PFSK-1 (cell line): ENCODE data around the gene BTBD3.

Source experiments
- FOXP2 ChIP-seq: optimal IDR thresholded peaks from 2 replicates; pipeline ENCODE3; 2011; ENCODE audit warnings: borderline replicate concordance, control low read depth, inconsistent platforms; ENCODE audit not compliant: insufficient read depth; ENCODE audit errors: extremely low read length, extremely low read depth
- POLR2AphosphoS5 ChIP-seq: IDR thresholded peaks from 2 replicates; pipeline ENCODE4 v1.6.1; 2012; ENCODE audit warnings: low read depth, mild to moderate bottlenecking, control low read depth, low read length, moderate library complexity
- SIN3A ChIP-seq: IDR thresholded peaks from 2 replicates; pipeline ENCODE4 v1.6.1; 2012; ENCODE audit warnings: mild to moderate bottlenecking, low read length, moderate library complexity, borderline replicate concordance; ENCODE audit not compliant: insufficient read depth
- TF ChIP-seq, protein P1 (sequence below), 2 experiments: IDR thresholded peaks; 2 replicates each; pipeline versions ENCODE4 v1.6.1 to v1.8.0; 2011 to 2012; ENCODE audit warnings: low read depth in 2 of 2, low read length in 2 of 2, control low read depth in 1 of 2, inconsistent platforms in 1 of 2, mild to moderate bottlenecking in 1 of 2, moderate library complexity in 1 of 2; ENCODE audit not compliant: insufficient read depth in 1 of 2

DNA sequence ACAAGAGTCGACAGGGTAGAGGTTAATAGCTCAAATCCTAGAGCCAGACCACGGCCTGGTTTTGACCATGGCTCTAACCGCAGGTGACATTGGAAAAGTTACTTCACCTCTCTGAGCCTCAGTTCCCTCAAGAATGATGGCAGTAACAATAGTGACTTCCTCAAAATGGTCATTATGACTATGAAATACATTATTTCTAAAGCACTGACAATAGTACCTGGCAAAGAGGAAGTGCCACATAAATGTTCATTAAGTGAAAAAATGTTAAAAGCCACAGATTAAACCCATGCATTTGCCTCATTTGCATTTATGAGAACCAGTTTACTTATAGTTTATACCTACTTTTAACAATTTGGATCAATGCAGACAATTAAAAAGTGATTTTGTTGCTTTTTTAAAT, 12.3 kb downstream of the BTBD3 start:
- TF ChIP-seq, protein P1, sequence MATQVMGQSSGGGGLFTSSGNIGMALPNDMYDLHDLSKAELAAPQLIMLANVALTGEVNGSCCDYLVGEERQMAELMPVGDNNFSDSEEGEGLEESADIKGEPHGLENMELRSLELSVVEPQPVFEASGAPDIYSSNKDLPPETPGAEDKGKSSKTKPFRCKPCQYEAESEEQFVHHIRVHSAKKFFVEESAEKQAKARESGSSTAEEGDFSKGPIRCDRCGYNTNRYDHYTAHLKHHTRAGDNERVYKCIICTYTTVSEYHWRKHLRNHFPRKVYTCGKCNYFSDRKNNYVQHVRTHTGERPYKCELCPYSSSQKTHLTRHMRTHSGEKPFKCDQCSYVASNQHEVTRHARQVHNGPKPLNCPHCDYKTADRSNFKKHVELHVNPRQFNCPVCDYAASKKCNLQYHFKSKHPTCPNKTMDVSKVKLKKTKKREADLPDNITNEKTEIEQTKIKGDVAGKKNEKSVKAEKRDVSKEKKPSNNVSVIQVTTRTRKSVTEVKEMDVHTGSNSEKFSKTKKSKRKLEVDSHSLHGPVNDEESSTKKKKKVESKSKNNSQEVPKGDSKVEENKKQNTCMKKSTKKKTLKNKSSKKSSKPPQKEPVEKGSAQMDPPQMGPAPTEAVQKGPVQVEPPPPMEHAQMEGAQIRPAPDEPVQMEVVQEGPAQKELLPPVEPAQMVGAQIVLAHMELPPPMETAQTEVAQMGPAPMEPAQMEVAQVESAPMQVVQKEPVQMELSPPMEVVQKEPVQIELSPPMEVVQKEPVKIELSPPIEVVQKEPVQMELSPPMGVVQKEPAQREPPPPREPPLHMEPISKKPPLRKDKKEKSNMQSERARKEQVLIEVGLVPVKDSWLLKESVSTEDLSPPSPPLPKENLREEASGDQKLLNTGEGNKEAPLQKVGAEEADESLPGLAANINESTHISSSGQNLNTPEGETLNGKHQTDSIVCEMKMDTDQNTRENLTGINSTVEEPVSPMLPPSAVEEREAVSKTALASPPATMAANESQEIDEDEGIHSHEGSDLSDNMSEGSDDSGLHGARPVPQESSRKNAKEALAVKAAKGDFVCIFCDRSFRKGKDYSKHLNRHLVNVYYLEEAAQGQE (IDR thresholded peaks at IDR 0.05; ENCODE audit: insufficient read depth in 1 of 2, low read depth in 2 of 2, low read length in 2 of 2), result no peak
- TF ChIP-seq POLR2AphosphoS5 (no peak), SIN3A (no peak), FOXP2 (no peak)
